HG03064 (cell line): Measurements from ENCODE around the gene CUL7.
A peak's percentile ranks its signal among the peaks of the same experiment; 100 is the strongest.
"Not testable (repeated sequence)": the region's sequence is repeated elsewhere in the genome, so short reads cannot be mapped to it uniquely, and the experiment has no call there.

Experiments
- ATAC-seq: cut with Tn5 transposase; IDR thresholded peaks from one replicate; pipeline ENCODE4 v1.9.1; 2021; ENCODE audit warnings: low read depth; ENCODE audit not compliant: unreplicated experiment

The CUL7 gene

GRCh38 chr6:43053545-43054205 lies at the start of gene CUL7:
Gene CUL7 (minus strand): TSS chr6:43053851. CDS start chr6:43052788, 1,063 bp downstream.
- peak; percentile 61 for ATAC-seq

- no peak for ATAC-seq
Measured at GRCh38 chr6:43101497-43101896, 47.8 kb upstream of the CUL7 start.

- ATAC-seq, result no peak
Measured at GRCh38 chr6:43097502-43097901, 43.9 kb upstream of the CUL7 start.

- no peak for ATAC-seq
Measured at GRCh38 chr6:43097098-43097489, 43.4 kb upstream of the CUL7 start.

- ATAC-seq, result no peak
Measured at GRCh38 chr6:43096451-43097097, 42.9 kb upstream of the CUL7 start.

- ATAC-seq, result no peak
Measured at GRCh38 chr6:43095939-43096338, 42.3 kb upstream of the CUL7 start.

GRCh38 chr6:43093436-43094289 lies 40.0 kb upstream of the CUL7 start:
- no peak for ATAC-seq

- no peak for ATAC-seq
Measured at GRCh38 chr6:43092635-43093034, 39.0 kb upstream of the CUL7 start.

- no peak for ATAC-seq
Measured at GRCh38 chr6:43091436-43091991, 37.9 kb upstream of the CUL7 start.

GRCh38 chr6:43091020-43091419 lies 37.4 kb upstream of the CUL7 start:
- ATAC-seq, result no peak

- no peak for ATAC-seq
Measured at GRCh38 chr6:43090559-43090956, 36.9 kb upstream of the CUL7 start.

GRCh38 chr6:43089874-43090558 lies 36.4 kb upstream of the CUL7 start:
- ATAC-seq, result no peak

- ATAC-seq, result no peak
Measured at GRCh38 chr6:43089467-43089866, 35.8 kb upstream of the CUL7 start.

- no peak for ATAC-seq
Measured at GRCh38 chr6:43088654-43089056, 35.0 kb upstream of the CUL7 start.

- ATAC-seq, result no peak
Measured at GRCh38 chr6:43086022-43086658, 32.5 kb upstream of the CUL7 start.

GRCh38 chr6:43082806-43083655 lies 29.4 kb upstream of the CUL7 start:
- ATAC-seq, result no peak

GRCh38 chr6:43081922-43082321 lies 28.3 kb upstream of the CUL7 start:
- ATAC-seq, result not testable (repeated sequence)

GRCh38 chr6:43081043-43081442 lies 27.4 kb upstream of the CUL7 start:
- ATAC-seq, result no peak

GRCh38 chr6:43078691-43079090 lies 25.0 kb upstream of the CUL7 start:
- no peak for ATAC-seq
